ENCODE measurements around the gene GIMAP6.
"Not testable (repeated sequence)": the region's sequence is repeated elsewhere in the genome, so short reads cannot be mapped to it uniquely, and the experiment has no call there.

GIMAP6 gene

DNA sequence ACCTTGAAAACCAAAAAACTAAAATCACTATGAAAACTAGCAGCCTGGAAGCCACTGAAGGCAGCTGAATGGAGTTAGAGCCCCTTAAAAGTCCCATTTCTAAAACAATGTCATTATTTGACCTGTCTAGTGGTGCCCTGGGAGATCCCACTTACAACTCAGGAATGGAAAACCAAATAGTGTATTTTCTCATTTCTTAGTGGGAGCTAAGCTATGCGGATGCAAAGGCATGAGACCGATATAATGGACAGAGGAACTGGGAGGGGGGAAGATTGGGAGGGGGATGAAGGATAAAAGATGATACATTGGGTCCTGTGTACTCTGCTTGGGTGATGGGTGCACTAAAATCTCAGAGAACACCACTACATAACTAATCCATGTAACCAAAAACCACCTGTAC lies 43.5 kb upstream of the GIMAP6 start:
- Histone ChIP-seq H3K79me2 (ENCODE audit: insufficient read depth, low read length) (no peaks in the 10 kb centered on the region), H2AFZ (ENCODE audit: low read depth, low read length, severe bottlenecking) (no peak overlapping the region), H3K9ac (ENCODE audit: low read length) (no peak overlapping the region), H3K9me3 (ENCODE audit: insufficient read depth, low read length) (no peaks in the 10 kb centered on the region), H3K4me3 (ENCODE audit: insufficient read depth, low read length, poor library complexity, severe bottlenecking) (no peak overlapping the region), H3K9me2 (replicated peaks; ENCODE audit: insufficient read depth, low read length) (no peaks in the 10 kb centered on the region), H3F3A (ENCODE audit: insufficient read depth) (no peaks in the 10 kb centered on the region), H3K27me3 (ENCODE audit: low read length) (no peaks in the 10 kb centered on the region), H4K20me1 (ENCODE audit: low read depth, low read length) (no peaks in the 10 kb centered on the region), H3K4me2 (ENCODE audit: low read depth, low read length, poor library complexity, severe bottlenecking) (no peak overlapping the region), H3K36me3 (ENCODE audit: low read length) (no peaks in the 10 kb centered on the region), H3K27ac (ENCODE audit: low read depth, low read length) (no peak overlapping the region)
- TF ChIP-seq, protein P1, sequence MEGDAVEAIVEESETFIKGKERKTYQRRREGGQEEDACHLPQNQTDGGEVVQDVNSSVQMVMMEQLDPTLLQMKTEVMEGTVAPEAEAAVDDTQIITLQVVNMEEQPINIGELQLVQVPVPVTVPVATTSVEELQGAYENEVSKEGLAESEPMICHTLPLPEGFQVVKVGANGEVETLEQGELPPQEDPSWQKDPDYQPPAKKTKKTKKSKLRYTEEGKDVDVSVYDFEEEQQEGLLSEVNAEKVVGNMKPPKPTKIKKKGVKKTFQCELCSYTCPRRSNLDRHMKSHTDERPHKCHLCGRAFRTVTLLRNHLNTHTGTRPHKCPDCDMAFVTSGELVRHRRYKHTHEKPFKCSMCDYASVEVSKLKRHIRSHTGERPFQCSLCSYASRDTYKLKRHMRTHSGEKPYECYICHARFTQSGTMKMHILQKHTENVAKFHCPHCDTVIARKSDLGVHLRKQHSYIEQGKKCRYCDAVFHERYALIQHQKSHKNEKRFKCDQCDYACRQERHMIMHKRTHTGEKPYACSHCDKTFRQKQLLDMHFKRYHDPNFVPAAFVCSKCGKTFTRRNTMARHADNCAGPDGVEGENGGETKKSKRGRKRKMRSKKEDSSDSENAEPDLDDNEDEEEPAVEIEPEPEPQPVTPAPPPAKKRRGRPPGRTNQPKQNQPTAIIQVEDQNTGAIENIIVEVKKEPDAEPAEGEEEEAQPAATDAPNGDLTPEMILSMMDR (IDR thresholded peaks at IDR 0.05; ENCODE audit: insufficient read depth, low read length, poor library complexity, severe bottlenecking): no peak
- TF ChIP-seq EZH2phosphoT487 (conservative IDR thresholded peaks at IDR 0.05; ENCODE audit: low read length): no peak

DNA sequence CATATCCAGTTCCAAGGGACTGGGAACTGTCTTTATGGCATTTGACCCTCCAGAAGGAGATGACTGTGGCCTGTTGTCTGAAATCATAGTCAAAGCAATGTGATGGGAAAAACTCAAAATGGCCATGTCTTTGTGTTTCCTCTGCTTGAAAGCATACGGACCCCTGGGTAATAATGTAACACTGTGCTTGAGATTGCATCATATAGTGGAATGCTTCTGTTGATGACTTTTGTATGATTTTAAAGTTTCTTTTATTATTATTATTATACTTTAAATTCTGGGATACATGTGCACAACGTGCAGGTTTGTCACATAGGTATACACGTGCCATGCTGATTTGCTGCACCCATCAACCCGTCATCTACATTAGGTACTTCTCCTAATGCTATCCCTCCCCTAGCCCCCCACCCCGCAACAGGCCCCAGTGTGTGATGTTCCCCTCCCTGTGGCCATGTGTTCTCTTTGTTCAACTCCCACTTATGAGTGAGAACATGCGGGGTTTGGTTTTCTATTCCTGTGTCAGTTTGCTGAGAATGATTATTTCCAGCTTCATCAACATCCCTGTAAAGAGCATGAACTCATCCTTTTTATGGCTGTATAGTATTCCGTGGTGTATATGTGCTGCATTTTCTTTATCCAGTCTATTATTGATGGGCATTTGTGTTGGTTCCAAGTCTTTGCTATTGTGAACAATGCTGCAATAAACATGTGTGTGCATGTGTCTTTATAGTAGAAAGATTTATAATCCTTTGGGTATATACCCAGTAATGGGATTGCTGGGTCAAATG lies 39.8 kb upstream of the GIMAP6 start:
- not testable (repeated sequence) for H2AFZ ChIP-seq (ENCODE audit: low read depth, low read length, severe bottlenecking); H3K27ac ChIP-seq (ENCODE audit: low read depth, low read length); H3K4me2 ChIP-seq (ENCODE audit: low read depth, low read length, poor library complexity, severe bottlenecking)

DNA sequence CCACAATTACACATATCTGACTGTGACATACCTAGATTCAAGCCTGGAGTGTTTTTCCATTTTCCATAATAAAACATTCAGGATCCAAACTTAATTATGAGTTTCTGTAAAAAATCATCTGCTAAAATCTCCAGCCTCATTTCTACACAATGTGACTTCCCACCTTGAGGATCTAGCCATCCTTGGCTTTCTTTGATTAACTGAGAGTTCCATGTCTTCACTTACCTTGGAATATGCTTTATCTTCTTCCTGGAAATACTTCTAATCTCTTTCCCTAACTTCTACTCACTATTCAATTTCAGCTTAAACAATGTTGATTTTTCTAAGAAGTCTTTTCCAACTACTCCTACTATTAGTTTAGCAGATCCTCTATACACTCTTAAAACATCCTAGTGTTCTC lies 36.8 kb upstream of the GIMAP6 start:
- Histone ChIP-seq H3K4me2 (ENCODE audit: low read depth, low read length, poor library complexity, severe bottlenecking) (no peak overlapping the region), H3K9me2 (replicated peaks; ENCODE audit: insufficient read depth, low read length) (no peaks in the 10 kb centered on the region), H4K20me1 (ENCODE audit: low read depth, low read length) (no peaks in the 10 kb centered on the region), H2AFZ (ENCODE audit: low read depth, low read length, severe bottlenecking) (no peak overlapping the region), H3K79me2 (ENCODE audit: insufficient read depth, low read length) (no peaks in the 10 kb centered on the region), H3K9ac (ENCODE audit: low read length) (no peak overlapping the region), H3K27ac (ENCODE audit: low read depth, low read length) (no peak overlapping the region), H3K36me3 (ENCODE audit: low read length) (no peaks in the 10 kb centered on the region), H3F3A (ENCODE audit: insufficient read depth) (no peaks in the 10 kb centered on the region), H3K9me3 (ENCODE audit: insufficient read depth, low read length) (no peaks in the 10 kb centered on the region), H3K27me3 (ENCODE audit: low read length) (no peaks in the 10 kb centered on the region), H3K4me3 (ENCODE audit: insufficient read depth, low read length, poor library complexity, severe bottlenecking) (no peak overlapping the region)
- no peak for TF ChIP-seq EZH2phosphoT487 (conservative IDR thresholded peaks at IDR 0.05; ENCODE audit: low read length)
- TF ChIP-seq, protein P1 (IDR thresholded peaks at IDR 0.05; ENCODE audit: insufficient read depth, low read length, poor library complexity, severe bottlenecking): no peak

More for the DNA sequence above, 39.8 kb upstream of the GIMAP6 start:
- H3K9me3 ChIP-seq (ENCODE audit: insufficient read depth, low read length); H3F3A ChIP-seq (ENCODE audit: insufficient read depth); H3K9me2 ChIP-seq (replicated peaks; ENCODE audit: insufficient read depth, low read length); H3K27me3 ChIP-seq (ENCODE audit: low read length); H4K20me1 ChIP-seq (ENCODE audit: low read depth, low read length); H3K79me2 ChIP-seq (ENCODE audit: insufficient read depth, low read length); H3K36me3 ChIP-seq (ENCODE audit: low read length); H3K9ac ChIP-seq (ENCODE audit: low read length); H3K4me3 ChIP-seq (ENCODE audit: insufficient read depth, low read length, poor library complexity, severe bottlenecking): not testable (repeated sequence)

DNA sequence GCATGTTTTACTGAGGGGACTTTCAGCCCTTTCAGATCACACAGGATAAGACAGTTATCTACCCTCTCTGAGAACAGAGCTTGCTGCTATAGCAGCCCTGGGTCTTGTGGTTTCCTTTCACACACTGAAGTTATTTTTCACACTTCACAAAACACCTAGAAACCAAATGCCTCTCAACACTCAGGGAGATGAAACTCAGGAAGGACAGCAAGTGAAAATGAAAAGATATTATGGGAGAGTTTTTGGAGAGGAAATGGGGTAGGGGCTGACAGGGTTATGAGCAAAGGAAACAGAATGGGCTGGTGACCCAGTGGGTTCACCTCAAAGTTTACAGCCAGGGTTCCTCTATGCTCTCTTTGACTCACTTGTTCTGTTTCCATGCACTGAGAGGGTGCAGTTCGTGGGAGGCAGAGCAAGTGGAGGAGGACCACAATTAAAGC lies 36.3 kb upstream of the GIMAP6 start:
- H3K9ac ChIP-seq (ENCODE audit: low read length): no peak overlapping the region
- no peak overlapping the region for H3K27ac ChIP-seq (ENCODE audit: low read depth, low read length)
- no peak for TF ChIP-seq EZH2phosphoT487 (conservative IDR thresholded peaks at IDR 0.05; ENCODE audit: low read length)
- no peaks in the 10 kb centered on the region for H3K9me3 ChIP-seq (ENCODE audit: insufficient read depth, low read length)
- H2AFZ ChIP-seq (ENCODE audit: low read depth, low read length, severe bottlenecking): no peak overlapping the region
- no peaks in the 10 kb centered on the region for H3K36me3 ChIP-seq (ENCODE audit: low read length)
- H3K27me3 ChIP-seq (ENCODE audit: low read length): no peaks in the 10 kb centered on the region
- H3F3A ChIP-seq (ENCODE audit: insufficient read depth): no peaks in the 10 kb centered on the region
- H4K20me1 ChIP-seq (ENCODE audit: low read depth, low read length): no peaks in the 10 kb centered on the region
- no peak overlapping the region for H3K4me3 ChIP-seq (ENCODE audit: insufficient read depth, low read length, poor library complexity, severe bottlenecking)
- no peaks in the 10 kb centered on the region for H3K9me2 ChIP-seq (replicated peaks; ENCODE audit: insufficient read depth, low read length)
- H3K79me2 ChIP-seq (ENCODE audit: insufficient read depth, low read length): no peaks in the 10 kb centered on the region
- no peak overlapping the region for H3K4me2 ChIP-seq (ENCODE audit: low read depth, low read length, poor library complexity, severe bottlenecking)

All from SU-DHL-6 (cell line).